ENCODE measurements around the gene USP47. TPM values are rescaled to one million over a fixed set of nuclear protein-coding genes. Genes with fewer than 3 reads are reported as not detected.

The USP47 gene
- total RNA-seq, 4 donors from 2014 or later, result 50.3 to 83.0 (median 69.6) TPM

DNA sequence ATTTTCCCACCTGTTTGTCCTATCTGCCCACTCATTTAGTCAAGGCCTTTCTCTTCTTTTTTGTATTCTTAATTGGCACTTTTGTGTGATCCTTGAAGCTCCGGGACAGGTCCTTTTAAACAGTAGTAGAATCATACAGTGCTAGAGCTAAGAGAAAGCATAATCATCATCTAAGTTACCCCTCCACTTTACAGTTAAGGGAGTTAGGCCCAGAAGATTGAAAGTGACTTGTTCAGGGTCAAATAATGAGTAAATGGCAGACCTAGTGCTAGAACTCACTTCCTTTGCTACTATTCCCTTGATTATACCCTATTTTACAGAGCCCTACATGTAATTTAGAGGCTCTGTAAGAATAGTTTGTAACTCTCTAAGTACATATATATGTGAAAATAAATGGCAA is 2.5 kb downstream of the USP47 start:
- TF ChIP-seq, protein P1, sequence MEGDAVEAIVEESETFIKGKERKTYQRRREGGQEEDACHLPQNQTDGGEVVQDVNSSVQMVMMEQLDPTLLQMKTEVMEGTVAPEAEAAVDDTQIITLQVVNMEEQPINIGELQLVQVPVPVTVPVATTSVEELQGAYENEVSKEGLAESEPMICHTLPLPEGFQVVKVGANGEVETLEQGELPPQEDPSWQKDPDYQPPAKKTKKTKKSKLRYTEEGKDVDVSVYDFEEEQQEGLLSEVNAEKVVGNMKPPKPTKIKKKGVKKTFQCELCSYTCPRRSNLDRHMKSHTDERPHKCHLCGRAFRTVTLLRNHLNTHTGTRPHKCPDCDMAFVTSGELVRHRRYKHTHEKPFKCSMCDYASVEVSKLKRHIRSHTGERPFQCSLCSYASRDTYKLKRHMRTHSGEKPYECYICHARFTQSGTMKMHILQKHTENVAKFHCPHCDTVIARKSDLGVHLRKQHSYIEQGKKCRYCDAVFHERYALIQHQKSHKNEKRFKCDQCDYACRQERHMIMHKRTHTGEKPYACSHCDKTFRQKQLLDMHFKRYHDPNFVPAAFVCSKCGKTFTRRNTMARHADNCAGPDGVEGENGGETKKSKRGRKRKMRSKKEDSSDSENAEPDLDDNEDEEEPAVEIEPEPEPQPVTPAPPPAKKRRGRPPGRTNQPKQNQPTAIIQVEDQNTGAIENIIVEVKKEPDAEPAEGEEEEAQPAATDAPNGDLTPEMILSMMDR (IDR thresholded peaks at IDR 0.05), result no peak
- intact Hi-C loops (cut with DNase I; ENCODE audit: low total_unique reads), result no loop called here
- DNase-seq (ENCODE audit: low spot score in 2 of 2), result no peak
- 33 to 55% methylated on average over 1 of the region's 1 CpG for WGBS, 2 donors
- no peak overlapping the region for H3K4me3 ChIP-seq (ENCODE audit: low read depth, poor library complexity, severe bottlenecking)

DNA sequence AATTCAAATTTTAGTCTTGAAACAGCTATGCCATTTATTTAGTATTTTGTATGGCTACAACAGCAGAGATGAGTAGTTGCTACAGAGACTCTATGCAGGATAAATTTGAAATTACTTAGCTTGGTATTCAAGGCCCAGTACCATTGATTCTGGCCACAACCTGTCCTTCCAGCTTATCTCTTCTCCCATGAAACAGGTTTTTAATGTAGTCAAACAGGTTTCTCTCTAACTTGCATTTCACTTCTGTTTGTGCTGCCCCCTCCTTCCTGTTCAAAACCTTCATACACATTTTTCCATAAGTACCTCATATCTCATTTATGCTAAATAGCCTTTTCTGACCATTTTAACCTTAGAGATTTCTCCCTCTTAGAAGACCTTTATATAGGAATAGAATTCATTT is 3.3 kb downstream of the USP47 start:
- TF ChIP-seq POLR2A (IDR thresholded peaks at IDR 0.05), result no peak
- TF ChIP-seq, protein P1 (IDR thresholded peaks at IDR 0.05), result no peak
- no peak for DNase-seq (ENCODE audit: low spot score in 2 of 2)
- H3K4me3 ChIP-seq (ENCODE audit: low read depth, poor library complexity, severe bottlenecking), result no peak overlapping the region
- intact Hi-C loops (cut with DNase I; ENCODE audit: low total_unique reads), result no loop called here

DNA sequence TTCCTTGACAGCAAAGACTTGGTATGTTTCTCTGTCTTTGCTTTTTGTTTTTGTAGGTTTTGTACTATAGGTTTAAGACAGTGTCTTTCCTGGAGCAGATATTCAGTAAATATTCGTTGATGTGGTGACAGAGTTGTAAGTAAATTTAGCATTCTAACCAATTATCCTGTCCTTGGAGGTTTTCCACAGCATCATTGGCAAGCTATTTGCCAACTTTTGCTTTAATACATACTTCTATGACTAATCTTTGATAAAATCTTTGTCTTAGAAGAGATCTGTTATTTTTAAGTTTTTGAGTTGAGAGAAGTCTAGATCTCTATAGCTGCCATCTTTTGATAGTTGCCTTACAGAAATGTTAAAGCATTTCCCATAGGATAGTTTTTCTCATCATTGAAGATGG is 3.8 kb downstream of the USP47 start:
- no peak overlapping the region for H3K4me3 ChIP-seq (ENCODE audit: low read depth, poor library complexity, severe bottlenecking)
- no peak for TF ChIP-seq POLR2A (IDR thresholded peaks at IDR 0.05)
- TF ChIP-seq, protein P1 (IDR thresholded peaks at IDR 0.05), result no peak
- no peak for DNase-seq (ENCODE audit: low spot score in 2 of 2)
- intact Hi-C loops (cut with DNase I; ENCODE audit: low total_unique reads), result no loop called here
- 17 to 20% methylated on average over 1 of the region's 1 CpG for WGBS, 2 donors

DNA sequence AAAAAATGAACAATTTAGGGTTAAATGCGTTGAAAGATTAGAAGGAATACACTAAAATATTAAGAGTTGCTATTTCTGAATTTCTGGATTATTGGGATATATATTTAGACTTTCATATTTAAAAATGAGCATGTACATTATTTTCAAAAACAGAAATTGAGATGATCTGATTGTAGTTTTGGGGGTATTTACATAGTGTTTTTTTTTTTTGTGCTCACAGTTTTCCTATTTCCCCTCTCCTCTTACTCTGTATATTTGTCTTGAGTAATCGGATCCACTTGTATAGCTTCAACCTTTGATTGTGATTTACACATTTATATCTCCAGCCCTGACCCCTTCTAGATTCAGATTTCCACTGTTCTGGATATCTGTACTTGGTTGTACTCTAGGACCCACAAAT is 5.3 kb downstream of the USP47 start:
- intact Hi-C loops (cut with DNase I; ENCODE audit: low total_unique reads), result no loop called here
- TF ChIP-seq, protein P1 (IDR thresholded peaks at IDR 0.05), result no peak
- no peak for TF ChIP-seq POLR2A (IDR thresholded peaks at IDR 0.05)
- DNase-seq (ENCODE audit: low spot score in 2 of 2), result no peak
- 91 to 92% methylated on average over 2 of the region's 2 CpGs for WGBS, 2 donors
- no peak overlapping the region for H3K4me3 ChIP-seq (ENCODE audit: low read depth, poor library complexity, severe bottlenecking)

DNA sequence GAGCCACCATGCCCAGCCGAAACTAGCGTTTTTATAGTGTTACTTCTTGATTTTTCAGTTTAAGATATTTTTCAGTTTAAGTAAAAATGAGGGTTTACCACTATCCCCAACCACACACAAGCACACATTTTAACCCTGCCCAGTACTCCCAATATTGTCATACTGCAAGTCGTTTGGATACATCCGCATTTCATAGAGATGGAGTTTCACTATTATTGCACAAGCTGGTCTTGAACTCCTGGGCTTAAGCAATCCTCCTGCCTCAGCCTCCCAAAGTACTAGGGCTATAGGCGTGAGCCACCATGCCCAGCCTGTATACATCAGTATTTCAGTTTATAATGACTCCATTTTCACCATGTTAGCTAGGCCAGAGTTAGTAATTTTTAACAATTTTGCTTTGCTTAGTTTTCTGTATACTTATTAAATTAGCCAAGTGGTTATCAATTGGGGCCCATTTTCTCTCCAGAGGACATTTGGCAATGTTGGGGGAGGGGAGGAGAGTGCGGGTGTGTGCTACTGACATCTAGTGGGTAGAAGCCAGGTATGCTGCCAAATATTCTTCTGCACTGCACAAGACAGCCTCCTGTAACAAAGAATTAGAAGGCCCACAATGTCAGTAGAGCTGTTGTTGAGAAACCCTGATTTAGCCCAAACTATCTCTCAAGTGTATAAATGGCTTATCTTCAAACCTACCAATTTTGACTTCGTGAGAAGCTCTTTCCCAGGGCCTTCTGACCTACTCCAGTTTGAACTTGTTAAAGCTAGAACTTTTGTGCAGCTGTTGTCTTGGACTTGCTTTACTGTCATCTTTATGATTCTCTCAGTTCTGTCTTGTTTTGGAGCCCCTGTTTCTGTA is 7.3 kb downstream of the USP47 start:
- peak in 1 of 2 donors; percentile 40 for DNase-seq (ENCODE audit: low spot score in 2 of 2)
- H3K4me3 ChIP-seq (ENCODE audit: low read depth, poor library complexity, severe bottlenecking), result no peak overlapping the region
- WGBS, 2 donors, result 73 to 79% methylated on average over 7 of the region's 7 CpGs
- intact Hi-C loops (cut with DNase I; ENCODE audit: low total_unique reads), result no loop called here
- TF ChIP-seq, protein P1 (IDR thresholded peaks at IDR 0.05), result no peak
- TF ChIP-seq POLR2A (IDR thresholded peaks at IDR 0.05), result no peak

DNA sequence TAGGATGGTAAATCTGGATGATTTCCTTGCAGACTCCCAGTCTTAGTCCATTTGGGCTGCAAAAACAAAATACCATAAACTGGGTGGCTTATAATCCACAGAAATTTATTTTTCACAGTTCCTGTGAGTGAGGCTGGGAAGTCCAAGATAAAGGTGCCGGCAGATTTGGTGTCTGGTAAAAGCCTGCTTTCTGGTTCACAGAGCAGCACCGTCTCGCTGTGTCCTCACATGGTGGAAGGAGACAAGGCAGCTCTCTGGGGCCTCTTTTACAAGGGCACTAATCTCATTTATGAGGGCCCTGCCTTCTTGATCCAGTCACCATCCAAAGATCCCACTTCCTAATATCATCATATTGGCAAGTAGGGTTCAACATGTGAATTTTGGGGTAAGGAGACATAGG is 8.9 kb downstream of the USP47 start:
- DNase-seq (ENCODE audit: low spot score in 2 of 2), result no peak
- intact Hi-C loops (cut with DNase I; ENCODE audit: low total_unique reads), result no loop called here
- no peak overlapping the region for H3K4me3 ChIP-seq (ENCODE audit: low read depth, poor library complexity, severe bottlenecking)
- no peak for TF ChIP-seq POLR2A (IDR thresholded peaks at IDR 0.05)
- TF ChIP-seq, protein P1 (IDR thresholded peaks at IDR 0.05), result no peak
- 100% methylated on average over 3 of the region's 3 CpGs for WGBS, 2 donors

Measured in lower leg skin (tissue), 4 donors.